MM.1S (cell line): ENCODE data around the gene MEGF9.

ENCODE experiments used
- EZH2 ChIP-seq: fragments of 300-600 bp; sonication (generic); optimal IDR thresholded peaks from 2 replicates; pipeline ENCODE3; 2017; ENCODE audit warnings: low read depth, mild to moderate bottlenecking, antibody characterized with exemption, low read length, mixed read lengths
- TF ChIP-seq, protein P1 (sequence below): fragments of 300-600 bp; sonication (generic); IDR thresholded peaks from 2 replicates; pipeline ENCODE4 v1.5.1; 2016; ENCODE audit warnings: antibody characterized with exemption, low read length, mixed read lengths

DNA sequence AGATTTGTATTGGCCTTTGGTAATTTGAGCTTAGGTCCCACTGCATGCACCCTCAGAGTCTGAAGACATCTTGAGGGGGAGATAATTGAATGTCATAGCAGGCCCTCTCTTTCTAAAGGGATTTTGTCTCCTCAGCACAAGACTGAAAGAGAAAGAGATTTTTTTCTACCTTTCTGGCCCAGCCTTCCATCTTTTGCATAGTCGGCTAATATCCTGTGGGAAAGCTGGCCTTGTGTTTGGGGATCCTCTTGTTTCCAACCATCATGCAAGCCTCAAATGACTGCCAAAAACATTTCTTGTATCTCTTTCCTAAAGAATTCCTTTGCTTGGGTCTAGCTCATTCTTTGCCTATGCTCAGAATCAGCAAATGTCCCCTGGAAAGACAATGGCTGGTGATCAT, 92.3 kb downstream of the MEGF9 start:
- TF ChIP-seq, protein P1, sequence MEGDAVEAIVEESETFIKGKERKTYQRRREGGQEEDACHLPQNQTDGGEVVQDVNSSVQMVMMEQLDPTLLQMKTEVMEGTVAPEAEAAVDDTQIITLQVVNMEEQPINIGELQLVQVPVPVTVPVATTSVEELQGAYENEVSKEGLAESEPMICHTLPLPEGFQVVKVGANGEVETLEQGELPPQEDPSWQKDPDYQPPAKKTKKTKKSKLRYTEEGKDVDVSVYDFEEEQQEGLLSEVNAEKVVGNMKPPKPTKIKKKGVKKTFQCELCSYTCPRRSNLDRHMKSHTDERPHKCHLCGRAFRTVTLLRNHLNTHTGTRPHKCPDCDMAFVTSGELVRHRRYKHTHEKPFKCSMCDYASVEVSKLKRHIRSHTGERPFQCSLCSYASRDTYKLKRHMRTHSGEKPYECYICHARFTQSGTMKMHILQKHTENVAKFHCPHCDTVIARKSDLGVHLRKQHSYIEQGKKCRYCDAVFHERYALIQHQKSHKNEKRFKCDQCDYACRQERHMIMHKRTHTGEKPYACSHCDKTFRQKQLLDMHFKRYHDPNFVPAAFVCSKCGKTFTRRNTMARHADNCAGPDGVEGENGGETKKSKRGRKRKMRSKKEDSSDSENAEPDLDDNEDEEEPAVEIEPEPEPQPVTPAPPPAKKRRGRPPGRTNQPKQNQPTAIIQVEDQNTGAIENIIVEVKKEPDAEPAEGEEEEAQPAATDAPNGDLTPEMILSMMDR: no peak
- no peak for TF ChIP-seq EZH2
